H1 (cell line): ENCODE results near the gene HES5.
A peak's percentile ranks its signal among the peaks of the same experiment; 100 is the strongest.

Experiments
- HDAC6 ChIP-seq: IDR thresholded peaks from one replicate; pipeline ENCODE4 v1.7.1; 2012; ENCODE audit warnings: low read depth, mild to moderate bottlenecking, inconsistent platforms, low read length, moderate library complexity
- TF ChIP-seq, protein P1 (sequence below), 3 experiments: IDR thresholded peaks; 1 replicate in 2 of 3; 2 replicates in 1 of 3; pipeline versions ENCODE4 v1.5.1 to v1.6.1; 2011; ENCODE audit warnings: low read length in 3 of 3, mild to moderate bottlenecking in 3 of 3, inconsistent platforms in 2 of 3, low read depth in 1 of 3, moderate library complexity in 1 of 3; ENCODE audit not compliant: insufficient read depth in 1 of 3; ENCODE audit errors: control extremely low read depth in 1 of 3

GRCh38 chr1:2525572-2525919 lies 4.5 kb downstream of the HES5 start:
- TF ChIP-seq HDAC6: no peak
- TF ChIP-seq, protein P1, sequence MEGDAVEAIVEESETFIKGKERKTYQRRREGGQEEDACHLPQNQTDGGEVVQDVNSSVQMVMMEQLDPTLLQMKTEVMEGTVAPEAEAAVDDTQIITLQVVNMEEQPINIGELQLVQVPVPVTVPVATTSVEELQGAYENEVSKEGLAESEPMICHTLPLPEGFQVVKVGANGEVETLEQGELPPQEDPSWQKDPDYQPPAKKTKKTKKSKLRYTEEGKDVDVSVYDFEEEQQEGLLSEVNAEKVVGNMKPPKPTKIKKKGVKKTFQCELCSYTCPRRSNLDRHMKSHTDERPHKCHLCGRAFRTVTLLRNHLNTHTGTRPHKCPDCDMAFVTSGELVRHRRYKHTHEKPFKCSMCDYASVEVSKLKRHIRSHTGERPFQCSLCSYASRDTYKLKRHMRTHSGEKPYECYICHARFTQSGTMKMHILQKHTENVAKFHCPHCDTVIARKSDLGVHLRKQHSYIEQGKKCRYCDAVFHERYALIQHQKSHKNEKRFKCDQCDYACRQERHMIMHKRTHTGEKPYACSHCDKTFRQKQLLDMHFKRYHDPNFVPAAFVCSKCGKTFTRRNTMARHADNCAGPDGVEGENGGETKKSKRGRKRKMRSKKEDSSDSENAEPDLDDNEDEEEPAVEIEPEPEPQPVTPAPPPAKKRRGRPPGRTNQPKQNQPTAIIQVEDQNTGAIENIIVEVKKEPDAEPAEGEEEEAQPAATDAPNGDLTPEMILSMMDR (IDR thresholded peaks at IDR 0.05; ENCODE audit: control extremely low read depth in 1 of 3, insufficient read depth in 1 of 3, low read depth in 1 of 3, low read length in 3 of 3): peak in 1 of 3 experiments; percentile 1; a peak in 1 of 4 replicates
